ENCODE results near the gene SUSD3.

The SUSD3 gene

GRCh38 chr9:93089024-93089423 lies 30.5 kb downstream of the SUSD3 start:
- Histone ChIP-seq H3K4me3 (ENCODE audit: low read length) (no peak overlapping the region), H3K4me2 (ENCODE audit: low read length) (no peak overlapping the region), H4K20me1 (ENCODE audit: insufficient read depth, low read length) (no peaks in the 10 kb centered on the region), H3K9me3 (ENCODE audit: insufficient read depth, low read length) (peaks cover 12% of the 10 kb centered on the region), H2AFZ (ENCODE audit: low read depth, low read length) (no peak overlapping the region), H3K9ac (ENCODE audit: low read length) (no peak overlapping the region), H3K27me3 (ENCODE audit: low read depth, low read length) (no peaks in the 10 kb centered on the region), H3K4me1 (ENCODE audit: low read length) (peaks cover 33% of the 10 kb centered on the region), H3K27ac (ENCODE audit: low read length) (no peak overlapping the region), H3K36me3 (replicated peaks; ENCODE audit: low read depth, low read length) (peaks cover 17% of the 10 kb centered on the region), H3K79me2 (ENCODE audit: low read length) (no peaks in the 10 kb centered on the region)
- TF ChIP-seq CTCF (IDR thresholded peaks at IDR 0.05; ENCODE audit: low read depth, low read length) (no peak), EZH2phosphoT487 (IDR thresholded peaks at IDR 0.05; ENCODE audit: low read depth) (no peak)

DNA sequence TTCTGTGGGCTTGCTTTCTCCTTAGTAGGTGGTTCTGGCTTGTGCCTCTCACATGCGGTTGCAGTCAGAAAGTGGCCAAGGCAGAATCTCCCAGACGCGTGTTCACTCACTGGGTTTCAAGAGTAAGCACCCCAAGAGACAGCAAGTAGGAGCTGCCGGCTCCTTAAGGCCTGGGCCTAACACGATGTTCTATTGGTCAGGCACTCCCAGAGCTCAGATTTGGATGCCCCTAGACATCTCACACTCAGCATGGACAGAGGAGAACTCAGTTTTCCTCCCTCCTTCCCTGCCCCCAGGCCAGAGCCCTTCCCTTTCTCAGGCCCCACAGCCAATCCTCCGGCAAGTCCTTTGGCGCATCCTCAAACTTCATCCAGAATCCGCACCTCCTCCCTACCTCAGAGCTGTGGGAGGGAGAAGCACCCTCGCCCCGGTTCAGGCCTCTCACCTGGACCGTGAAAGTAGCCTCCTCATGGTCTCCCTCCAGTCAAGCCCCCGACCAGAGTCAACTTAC lies 31.0 kb downstream of the SUSD3 start:
- H4K20me1 ChIP-seq (ENCODE audit: insufficient read depth, low read length), result no peaks in the 10 kb centered on the region
- H2AFZ ChIP-seq (ENCODE audit: low read depth, low read length), result no peak overlapping the region
- TF ChIP-seq EZH2phosphoT487 (IDR thresholded peaks at IDR 0.05; ENCODE audit: low read depth), result no peak
- no peak for TF ChIP-seq CTCF (IDR thresholded peaks at IDR 0.05; ENCODE audit: low read depth, low read length)
- no peak overlapping the region for H3K4me3 ChIP-seq (ENCODE audit: low read length)
- no peaks in the 10 kb centered on the region for H3K27me3 ChIP-seq (ENCODE audit: low read depth, low read length)
- H3K4me2 ChIP-seq (ENCODE audit: low read length), result no peak overlapping the region
- peaks cover 12% of the 10 kb centered on the region for H3K9me3 ChIP-seq (ENCODE audit: insufficient read depth, low read length)
- no peak overlapping the region for H3K9ac ChIP-seq (ENCODE audit: low read length)
- no peak overlapping the region for H3K27ac ChIP-seq (ENCODE audit: low read length)
- H3K79me2 ChIP-seq (ENCODE audit: low read length), result no peaks in the 10 kb centered on the region
- peaks cover 16% of the 10 kb centered on the region for H3K36me3 ChIP-seq (replicated peaks; ENCODE audit: low read depth, low read length)
- peaks cover 38% of the 10 kb centered on the region for H3K4me1 ChIP-seq (ENCODE audit: low read length)

DNA sequence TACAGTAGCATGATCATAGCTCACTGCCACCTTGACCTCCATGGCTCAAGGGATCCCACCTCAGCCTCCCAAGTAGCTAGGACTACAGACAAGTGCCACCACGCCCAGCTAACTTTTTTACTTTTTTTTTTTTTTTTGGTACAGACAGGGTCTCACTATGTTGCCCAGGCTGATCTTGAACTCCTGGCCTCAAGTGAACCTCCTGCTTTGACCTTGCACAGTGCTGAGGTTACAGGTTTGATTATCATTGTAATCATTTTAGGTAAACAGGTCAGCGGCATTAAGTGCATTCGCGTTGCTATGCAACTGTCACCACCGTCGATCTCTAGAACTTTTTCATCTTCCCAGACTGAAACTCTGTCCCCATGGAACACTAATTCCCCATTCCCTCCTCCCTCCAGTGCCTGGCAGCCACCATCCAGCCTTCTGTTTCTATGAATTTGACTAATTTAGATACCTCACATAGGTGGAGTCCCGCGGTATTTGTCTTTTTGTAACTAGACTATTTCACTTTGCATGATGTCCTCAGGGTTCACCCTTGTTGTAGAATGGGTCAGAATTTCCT lies 31.7 kb downstream of the SUSD3 start:
- peaks cover 45% of the 10 kb centered on the region for H3K4me1 ChIP-seq (ENCODE audit: low read length)
- no peak overlapping the region for H3K27ac ChIP-seq (ENCODE audit: low read length)
- H4K20me1 ChIP-seq (ENCODE audit: insufficient read depth, low read length), result no peaks in the 10 kb centered on the region
- H3K27me3 ChIP-seq (ENCODE audit: low read depth, low read length), result no peaks in the 10 kb centered on the region
- H3K9me3 ChIP-seq (ENCODE audit: insufficient read depth, low read length), result peaks cover 12% of the 10 kb centered on the region
- H3K79me2 ChIP-seq (ENCODE audit: low read length), result no peaks in the 10 kb centered on the region
- no peak overlapping the region for H3K4me3 ChIP-seq (ENCODE audit: low read length)
- H3K9ac ChIP-seq (ENCODE audit: low read length), result no peak overlapping the region
- H3K4me2 ChIP-seq (ENCODE audit: low read length), result no peak overlapping the region
- TF ChIP-seq EZH2phosphoT487 (IDR thresholded peaks at IDR 0.05; ENCODE audit: low read depth), result no peak
- no peak for TF ChIP-seq CTCF (IDR thresholded peaks at IDR 0.05; ENCODE audit: low read depth, low read length)
- peaks cover 13% of the 10 kb centered on the region for H3K36me3 ChIP-seq (replicated peaks; ENCODE audit: low read depth, low read length)
- no peak overlapping the region for H2AFZ ChIP-seq (ENCODE audit: low read depth, low read length)

GRCh38 chr9:93091056-93091452 lies 32.6 kb downstream of the SUSD3 start:
- Histone ChIP-seq H3K27me3 (ENCODE audit: low read depth, low read length) (no peaks in the 10 kb centered on the region), H3K27ac (ENCODE audit: low read length) (peak overlapping the region; percentile 60; the same call in 1 of the 2 replicates), H3K9ac (ENCODE audit: low read length) (no peak overlapping the region), H3K4me2 (ENCODE audit: low read length) (no peak overlapping the region), H3K4me3 (ENCODE audit: low read length) (peak overlapping the region; percentile 5; the same call in 1 of the 2 replicates), H2AFZ (ENCODE audit: low read depth, low read length) (no peak overlapping the region), H4K20me1 (ENCODE audit: insufficient read depth, low read length) (no peaks in the 10 kb centered on the region), H3K79me2 (ENCODE audit: low read length) (no peaks in the 10 kb centered on the region), H3K4me1 (ENCODE audit: low read length) (peaks cover 45% of the 10 kb centered on the region), H3K9me3 (ENCODE audit: insufficient read depth, low read length) (peaks cover 12% of the 10 kb centered on the region), H3K36me3 (replicated peaks; ENCODE audit: low read depth, low read length) (peaks cover 8% of the 10 kb centered on the region)
- no peak for TF ChIP-seq EZH2phosphoT487 (IDR thresholded peaks at IDR 0.05; ENCODE audit: low read depth)
- TF ChIP-seq CTCF (IDR thresholded peaks at IDR 0.05; ENCODE audit: low read depth, low read length), result no peak
